ENCODE data around the gene MGAM2.

Gene MGAM2

GRCh38 chr7:142112086-142112485, 568 bp downstream of the MGAM2 start:
- no peak overlapping the region for H3K27ac ChIP-seq
- CTCF ChIA-PET, result no interaction called here
- POLR2A ChIA-PET (ENCODE audit: low non-redundant PET), result no interaction called here
- TF ChIP-seq, protein P1, sequence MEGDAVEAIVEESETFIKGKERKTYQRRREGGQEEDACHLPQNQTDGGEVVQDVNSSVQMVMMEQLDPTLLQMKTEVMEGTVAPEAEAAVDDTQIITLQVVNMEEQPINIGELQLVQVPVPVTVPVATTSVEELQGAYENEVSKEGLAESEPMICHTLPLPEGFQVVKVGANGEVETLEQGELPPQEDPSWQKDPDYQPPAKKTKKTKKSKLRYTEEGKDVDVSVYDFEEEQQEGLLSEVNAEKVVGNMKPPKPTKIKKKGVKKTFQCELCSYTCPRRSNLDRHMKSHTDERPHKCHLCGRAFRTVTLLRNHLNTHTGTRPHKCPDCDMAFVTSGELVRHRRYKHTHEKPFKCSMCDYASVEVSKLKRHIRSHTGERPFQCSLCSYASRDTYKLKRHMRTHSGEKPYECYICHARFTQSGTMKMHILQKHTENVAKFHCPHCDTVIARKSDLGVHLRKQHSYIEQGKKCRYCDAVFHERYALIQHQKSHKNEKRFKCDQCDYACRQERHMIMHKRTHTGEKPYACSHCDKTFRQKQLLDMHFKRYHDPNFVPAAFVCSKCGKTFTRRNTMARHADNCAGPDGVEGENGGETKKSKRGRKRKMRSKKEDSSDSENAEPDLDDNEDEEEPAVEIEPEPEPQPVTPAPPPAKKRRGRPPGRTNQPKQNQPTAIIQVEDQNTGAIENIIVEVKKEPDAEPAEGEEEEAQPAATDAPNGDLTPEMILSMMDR (conservative IDR thresholded peaks at IDR 0.05; ENCODE audit: low read depth), result no peak
- DNase-seq (ENCODE audit: low spot score), result no peak

GRCh38 chr7:142114207-142114606, 2.7 kb downstream of the MGAM2 start:
- H3K27ac ChIP-seq, result no peak overlapping the region
- POLR2A ChIA-PET (ENCODE audit: low non-redundant PET), result no interaction called here
- CTCF ChIA-PET, result no interaction called here
- TF ChIP-seq, protein P1 (conservative IDR thresholded peaks at IDR 0.05; ENCODE audit: low read depth), result no peak
- no peak for DNase-seq (ENCODE audit: low spot score)

- POLR2A ChIA-PET (ENCODE audit: low non-redundant PET), result no interaction called here
- TF ChIP-seq, protein P1 (conservative IDR thresholded peaks at IDR 0.05; ENCODE audit: low read depth), result no peak
- H3K27ac ChIP-seq, result no peak overlapping the region
- peak; percentile 19 for DNase-seq (ENCODE audit: low spot score)
- CTCF ChIA-PET, result no interaction called here
These were observed 9.0 kb downstream of the MGAM2 start for GRCh38 chr7:142120524-142120923.

GRCh38 chr7:142123184-142123583, 11.7 kb downstream of the MGAM2 start:
- no peak overlapping the region for H3K27ac ChIP-seq
- no peak for DNase-seq (ENCODE audit: low spot score)
- CTCF ChIA-PET, result no interaction called here
- TF ChIP-seq, protein P1 (conservative IDR thresholded peaks at IDR 0.05; ENCODE audit: low read depth), result no peak
- POLR2A ChIA-PET (ENCODE audit: low non-redundant PET), result no interaction called here

- DNase-seq (ENCODE audit: low spot score), result no peak
- POLR2A ChIA-PET (ENCODE audit: low non-redundant PET), result no interaction called here
- H3K27ac ChIP-seq, result no peak overlapping the region
- CTCF ChIA-PET, result no interaction called here
- TF ChIP-seq, protein P1 (conservative IDR thresholded peaks at IDR 0.05; ENCODE audit: low read depth), result no peak
These were observed 13.9 kb downstream of the MGAM2 start for GRCh38 chr7:142125256-142125955.

GRCh38 chr7:142130267-142130666, 18.7 kb downstream of the MGAM2 start:
- DNase-seq (ENCODE audit: low spot score), result no peak
- TF ChIP-seq, protein P1 (conservative IDR thresholded peaks at IDR 0.05; ENCODE audit: low read depth), result no peak
- ChIA-PET POLR2A (ENCODE audit: low non-redundant PET) (no interaction called here), CTCF (no interaction called here)
- no peak overlapping the region for H3K27ac ChIP-seq

All from RWPE1 (cell line).